LNCaP clone FGC (cell line): ENCODE results near the gene MYO1E.
"Not testable (repeated sequence)": the region's sequence is repeated elsewhere in the genome, so short reads cannot be mapped to it uniquely, and the experiment has no call there.

Experiments
- DNase-seq: peaks from one replicate; pipeline ENCODE4 v3.0.0-alpha.2; 2011; ENCODE audit warnings: low read depth
- H3K4me3 ChIP-seq: 2 replicates; pipeline ENCODE4 v1.5.1; 2011; ENCODE audit warnings: mild to moderate bottlenecking, low read depth, low read length, control low read depth
- TF ChIP-seq, protein P1 (sequence below): IDR thresholded peaks from 2 replicates; pipeline ENCODE4 v1.5.1; 2012; ENCODE audit warnings: mild to moderate bottlenecking; ENCODE audit not compliant: control insufficient read depth, insufficient read depth; ENCODE audit errors: extremely low read depth

The MYO1E gene

DNA sequence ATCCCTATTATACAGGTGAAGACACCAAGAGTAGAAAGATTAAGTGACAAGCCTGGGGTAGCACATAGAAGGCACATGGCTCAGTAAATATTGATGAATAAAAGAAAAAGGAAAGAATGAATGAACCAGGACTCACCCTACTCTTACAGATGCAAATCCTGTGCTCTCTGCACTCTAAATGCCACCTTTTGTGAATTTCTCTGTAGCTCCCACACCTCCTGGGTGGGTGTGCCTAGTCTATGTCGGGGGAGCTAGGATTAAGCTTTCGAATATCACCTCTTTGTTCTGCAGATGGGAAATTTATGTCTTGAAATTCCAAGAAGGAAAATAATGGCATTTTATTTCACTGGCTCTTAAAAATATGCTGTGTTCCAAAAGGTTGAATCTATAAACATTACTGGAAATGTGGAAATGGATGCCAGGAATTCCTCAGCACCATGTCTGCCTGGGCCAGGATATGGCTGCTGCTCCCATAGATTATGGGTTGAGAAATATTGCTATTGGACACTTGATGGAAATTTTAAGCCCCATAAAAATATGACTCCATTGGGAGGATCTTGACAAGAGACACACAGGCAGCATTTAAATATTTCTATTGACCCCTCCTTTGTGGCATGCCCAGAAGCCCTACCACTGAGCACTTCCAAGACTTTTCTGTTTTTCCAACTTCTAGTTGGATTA is 224.4 kb downstream of the MYO1E start:
- no peak overlapping the region for H3K4me3 ChIP-seq
- no peak for DNase-seq
- TF ChIP-seq, protein P1, sequence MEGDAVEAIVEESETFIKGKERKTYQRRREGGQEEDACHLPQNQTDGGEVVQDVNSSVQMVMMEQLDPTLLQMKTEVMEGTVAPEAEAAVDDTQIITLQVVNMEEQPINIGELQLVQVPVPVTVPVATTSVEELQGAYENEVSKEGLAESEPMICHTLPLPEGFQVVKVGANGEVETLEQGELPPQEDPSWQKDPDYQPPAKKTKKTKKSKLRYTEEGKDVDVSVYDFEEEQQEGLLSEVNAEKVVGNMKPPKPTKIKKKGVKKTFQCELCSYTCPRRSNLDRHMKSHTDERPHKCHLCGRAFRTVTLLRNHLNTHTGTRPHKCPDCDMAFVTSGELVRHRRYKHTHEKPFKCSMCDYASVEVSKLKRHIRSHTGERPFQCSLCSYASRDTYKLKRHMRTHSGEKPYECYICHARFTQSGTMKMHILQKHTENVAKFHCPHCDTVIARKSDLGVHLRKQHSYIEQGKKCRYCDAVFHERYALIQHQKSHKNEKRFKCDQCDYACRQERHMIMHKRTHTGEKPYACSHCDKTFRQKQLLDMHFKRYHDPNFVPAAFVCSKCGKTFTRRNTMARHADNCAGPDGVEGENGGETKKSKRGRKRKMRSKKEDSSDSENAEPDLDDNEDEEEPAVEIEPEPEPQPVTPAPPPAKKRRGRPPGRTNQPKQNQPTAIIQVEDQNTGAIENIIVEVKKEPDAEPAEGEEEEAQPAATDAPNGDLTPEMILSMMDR = no peak

DNA sequence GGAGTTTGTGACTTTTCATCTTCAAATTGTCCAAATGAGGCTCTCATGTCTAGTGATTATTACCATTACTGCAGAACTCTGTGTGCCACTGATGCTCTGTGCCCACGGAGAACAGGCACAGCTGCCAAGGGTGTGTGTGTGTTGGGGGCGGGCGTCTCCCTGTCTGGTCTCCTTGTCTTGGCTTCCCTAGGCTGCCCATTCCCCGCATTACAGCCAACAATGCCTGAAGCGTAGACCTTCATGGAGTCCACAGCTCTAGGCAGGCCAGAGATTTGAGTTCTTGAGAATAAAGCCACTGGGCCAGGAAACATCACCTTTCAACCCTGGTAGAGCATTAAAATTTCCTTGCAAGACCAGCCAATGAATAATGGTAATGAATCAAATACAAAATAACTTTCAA is 225.0 kb downstream of the MYO1E start:
- TF ChIP-seq, protein P1 = no peak
- no peak for DNase-seq
- H3K4me3 ChIP-seq = no peak overlapping the region

DNA sequence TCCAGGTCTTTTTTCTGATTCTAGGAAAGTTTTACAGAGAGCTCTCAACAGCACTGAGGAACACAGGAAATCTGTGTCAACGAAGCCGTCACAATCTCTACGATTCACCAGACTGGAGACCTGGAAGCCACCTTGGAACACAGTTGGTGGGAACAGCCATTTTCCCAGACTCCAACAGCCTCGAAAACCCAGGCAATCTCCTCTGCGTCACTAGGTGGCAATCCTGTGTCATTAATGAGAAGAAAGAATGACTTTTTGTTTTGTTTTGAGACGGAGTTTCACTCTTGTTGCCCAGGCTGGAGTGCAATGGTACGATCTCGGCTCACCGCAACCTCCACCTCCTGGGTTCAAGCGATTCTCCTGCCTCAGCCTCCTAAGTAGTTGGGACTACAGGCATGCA is 228.1 kb downstream of the MYO1E start:
- TF ChIP-seq, protein P1 = peak; percentile 60
- not testable (repeated sequence) for H3K4me3 ChIP-seq, DNase-seq

DNA sequence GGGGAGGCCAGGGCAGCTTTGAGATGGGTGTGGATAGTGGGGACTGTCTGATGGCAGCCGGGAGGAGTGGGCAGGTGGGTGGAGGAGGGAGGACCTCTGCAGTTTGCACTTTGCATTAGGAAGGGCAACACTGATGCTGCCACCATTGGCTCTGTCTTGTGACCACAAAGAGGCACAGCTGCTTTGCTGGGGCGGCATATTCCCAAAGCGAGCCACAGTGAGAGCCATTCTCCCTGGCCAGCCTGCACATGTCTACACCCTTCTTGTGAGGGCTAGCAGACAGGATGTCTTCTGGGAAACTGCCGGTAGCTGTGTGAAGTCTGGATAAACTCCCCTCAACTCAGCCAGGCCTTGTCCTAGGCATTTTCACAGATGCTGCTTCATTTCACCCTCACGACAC is 229.4 kb downstream of the MYO1E start:
- TF ChIP-seq, protein P1 = no peak
- no peak overlapping the region for H3K4me3 ChIP-seq
- no peak for DNase-seq

DNA sequence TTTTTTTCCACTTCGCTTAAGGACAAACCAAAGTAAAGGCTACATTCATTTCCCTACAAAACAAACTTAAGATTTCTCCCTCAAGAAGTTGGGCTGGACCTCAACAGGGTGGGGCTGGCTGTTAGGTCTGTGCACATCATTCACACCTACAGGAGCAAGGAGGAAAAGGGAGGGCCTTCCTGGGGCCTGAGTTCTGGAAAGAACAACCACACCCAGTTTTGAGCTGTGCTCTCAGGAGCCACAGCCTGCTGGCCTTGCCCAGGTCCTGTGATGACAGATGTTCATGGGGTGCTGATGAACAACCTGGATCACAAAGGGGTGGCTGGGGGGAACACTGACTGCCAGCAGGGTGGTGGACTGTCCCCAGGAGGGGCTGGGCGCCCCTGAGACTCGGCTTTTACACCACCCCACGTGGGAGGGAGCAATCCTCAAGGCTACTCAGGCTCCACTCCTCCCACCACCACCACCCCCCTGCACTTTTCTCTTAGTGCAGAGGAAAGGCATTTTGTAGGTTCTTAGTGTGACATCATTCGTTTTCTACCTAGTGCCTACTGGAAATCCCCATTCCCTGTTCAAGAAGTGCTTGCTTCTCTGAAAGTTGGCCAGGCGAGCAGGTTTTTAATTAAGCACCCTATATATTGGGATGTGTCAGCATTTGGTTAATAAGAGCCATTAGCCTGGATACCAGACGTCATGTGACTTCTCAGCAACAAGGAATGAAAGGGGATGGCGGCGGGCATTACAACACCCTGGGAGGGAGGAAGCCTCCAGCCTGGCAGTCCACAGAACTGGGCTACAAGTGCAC is 232.0 kb downstream of the MYO1E start:
- DNase-seq = no peak
- H3K4me3 ChIP-seq = no peak overlapping the region
- TF ChIP-seq, protein P1 = no peak

DNA sequence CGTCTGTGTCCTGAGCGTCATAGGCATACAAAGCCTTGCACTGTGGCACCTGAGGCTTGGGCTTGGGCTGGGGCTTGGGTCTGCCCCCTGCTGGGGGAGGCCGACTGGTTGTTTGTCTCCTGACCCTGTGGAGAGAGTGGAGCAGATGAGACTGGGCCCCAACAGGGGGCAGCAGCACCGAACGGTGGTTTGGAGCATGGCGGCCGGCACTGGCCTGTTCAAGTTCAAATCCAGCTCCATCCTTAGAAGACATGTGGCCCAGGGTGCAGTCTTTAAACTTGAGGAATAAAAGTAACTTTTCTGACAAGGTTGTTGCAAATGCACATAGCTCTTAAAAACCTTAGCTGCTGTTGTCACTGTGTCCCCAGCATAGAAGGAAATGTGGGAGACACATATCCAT is 234.4 kb downstream of the MYO1E start:
- H3K4me3 ChIP-seq = no peak overlapping the region
- TF ChIP-seq, protein P1 = peak; percentile 66
- no peak for DNase-seq
